ENCODE data around the gene NPAS3.

- TF ChIP-seq GABPA (IDR thresholded peaks at IDR 0.05; ENCODE audit: low read depth), result no peak
- TF ChIP-seq CTCF (IDR thresholded peaks at IDR 0.05; ENCODE audit: insufficient read depth, low read length), result no peak
- no peak for TF ChIP-seq REST (IDR thresholded peaks at IDR 0.05; ENCODE audit: insufficient replicate concordance, low read depth)
- TF ChIP-seq SPI1 (IDR thresholded peaks at IDR 0.05; ENCODE audit: borderline replicate concordance, low read depth), result no peak
- no peak for TF ChIP-seq POLR2AphosphoS5 (IDR thresholded peaks at IDR 0.05; ENCODE audit: low read depth)
Observed at GRCh38 chr14:33150666-33151428, 212.2 kb downstream of the NPAS3 start.

All from HL-60 (cell line).